Peyer's patch (tissue), 4 donors: ENCODE data around the gene DNASE1L3. TPM values are rescaled to one million over a fixed set of nuclear protein-coding genes. Genes with fewer than 3 reads are reported as not detected.

Source experiments
- DNase-seq, 3 donors: peaks; one replicate each; pipeline ENCODE4 v3.0.0-alpha.2; 2017 to 2019
- H3K27ac ChIP-seq, 4 donors: fragments of 200-600 bp; sonication (generic); one replicate each; pipeline ENCODE4 v1.5.1; 2016 to 2019
- H3K27me3 ChIP-seq, 2 donors: fragments of 200-600 bp; sonication (generic); one replicate each; pipeline ENCODE4 v1.5.1; 2019
- H3K36me3 ChIP-seq, 3 donors: fragments of 200-600 bp; sonication (generic); one replicate each; pipeline ENCODE4 v1.5.1; 2016 to 2019
- H3K4me1 ChIP-seq, 4 donors: fragments of 200-600 bp; sonication (generic); one replicate each; pipeline ENCODE4 v1.5.1; 2016 to 2019
- H3K4me3 ChIP-seq, 4 donors: fragments of 200-600 bp; sonication (generic); 1 replicate in 3 of 4; 2 replicates in 1 of 4; pipeline ENCODE4 v1.5.1; 2016 to 2019; ENCODE audit warnings: mild to moderate bottlenecking in 1 of 4
- H3K9me3 ChIP-seq, 4 donors: fragments of 200-600 bp; sonication (generic); one replicate each; pipeline ENCODE4 v1.5.1; 2016 to 2019; ENCODE audit warnings: mild to moderate bottlenecking in 1 of 4
- POLR2A ChIP-seq, 2 donors: fragments of 450-650 bp; IDR thresholded peaks; one replicate each; pipeline ENCODE4 v1.5.1; 2017; ENCODE audit warnings: antibody characterized with exemption in 2 of 2, mild to moderate bottlenecking in 2 of 2, moderate library complexity in 2 of 2
- total RNA-seq, 4 donors: library from RNA; depleted of rRNA; stranded (reverse); fragments of >200 nt; gene quantifications; one replicate each; pipeline ENCODE4 v1.1.0, GENCODE V29; 2016
- TF ChIP-seq, protein P1 (sequence below), 6 experiments: fragments of 450-650 bp in 4 of 6; fragments of 200-600 bp in 2 of 6; sonication (generic) in 1 of 6; IDR thresholded peaks; one replicate each; pipeline ENCODE4 v1.5.1; 2017 to 2019; ENCODE audit warnings: antibody characterized with exemption in 6 of 6, mild to moderate bottlenecking in 3 of 6, moderate library complexity in 1 of 6

Gene DNASE1L3
- total RNA-seq, 4 donors from 2014 or later = 1.9 to 47.0 (median 3.9) TPM

DNA sequence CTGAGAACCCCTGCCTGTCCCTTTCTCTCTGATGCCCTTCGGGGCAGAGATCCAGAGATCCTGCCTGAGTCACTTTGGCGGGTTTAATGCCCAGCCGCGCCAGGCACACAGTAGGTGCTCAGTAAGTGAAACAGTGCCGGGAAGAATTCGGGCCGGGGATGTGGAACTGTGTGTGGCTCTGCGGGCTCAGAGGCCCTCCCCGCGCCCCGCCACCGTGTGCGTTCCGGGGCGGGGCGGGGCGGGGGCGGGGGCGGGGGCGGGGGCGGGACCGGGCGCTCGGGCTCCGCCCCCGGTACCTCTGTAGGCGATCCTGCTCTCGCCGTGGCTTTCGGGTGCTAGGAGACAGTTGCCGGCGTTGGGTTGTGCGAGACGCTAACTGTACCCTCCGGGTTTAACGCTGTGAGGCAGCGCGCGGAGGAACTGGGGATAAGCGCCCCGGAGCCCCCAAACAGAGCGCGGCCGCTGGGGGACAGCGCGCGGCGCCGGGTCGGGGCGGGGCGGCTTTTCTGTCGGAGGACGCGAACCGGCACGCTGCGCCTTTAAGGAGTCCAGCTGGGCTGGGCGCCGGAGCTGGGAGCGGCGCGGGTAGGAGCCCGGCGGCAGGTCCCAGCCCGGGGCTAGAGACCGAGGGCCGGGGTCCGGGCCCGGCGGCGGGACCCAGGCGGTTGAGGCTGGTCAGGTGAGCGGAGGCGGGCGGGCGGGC, 26.6 kb upstream of the DNASE1L3 start, which contains the start of gene ABHD6:
TSS of gene ABHD6 (plus strand) at position 555 of the 703 bp plus-strand sequence. CDS start 18,795 bp downstream, outside the sequence.
- DNase-seq = peak; percentile 78 to 89 (median 86)
- Histone ChIP-seq H3K27ac (peak within 1 kb of the TSS; percentile 79 to 96 (median 84)), H3K4me1 (peaks cover 0 to 31% (median 4%) of the 10 kb centered on the region in 4 donors), H3K27me3 (no peaks in the 10 kb centered on the region), H3K4me3 (peak within 1 kb of the TSS; percentile 86 to 98 (median 90)), H3K36me3 (no peaks in the 10 kb centered on the region), H3K9me3 (no peaks in the 10 kb centered on the region)
- TF ChIP-seq, protein P1, sequence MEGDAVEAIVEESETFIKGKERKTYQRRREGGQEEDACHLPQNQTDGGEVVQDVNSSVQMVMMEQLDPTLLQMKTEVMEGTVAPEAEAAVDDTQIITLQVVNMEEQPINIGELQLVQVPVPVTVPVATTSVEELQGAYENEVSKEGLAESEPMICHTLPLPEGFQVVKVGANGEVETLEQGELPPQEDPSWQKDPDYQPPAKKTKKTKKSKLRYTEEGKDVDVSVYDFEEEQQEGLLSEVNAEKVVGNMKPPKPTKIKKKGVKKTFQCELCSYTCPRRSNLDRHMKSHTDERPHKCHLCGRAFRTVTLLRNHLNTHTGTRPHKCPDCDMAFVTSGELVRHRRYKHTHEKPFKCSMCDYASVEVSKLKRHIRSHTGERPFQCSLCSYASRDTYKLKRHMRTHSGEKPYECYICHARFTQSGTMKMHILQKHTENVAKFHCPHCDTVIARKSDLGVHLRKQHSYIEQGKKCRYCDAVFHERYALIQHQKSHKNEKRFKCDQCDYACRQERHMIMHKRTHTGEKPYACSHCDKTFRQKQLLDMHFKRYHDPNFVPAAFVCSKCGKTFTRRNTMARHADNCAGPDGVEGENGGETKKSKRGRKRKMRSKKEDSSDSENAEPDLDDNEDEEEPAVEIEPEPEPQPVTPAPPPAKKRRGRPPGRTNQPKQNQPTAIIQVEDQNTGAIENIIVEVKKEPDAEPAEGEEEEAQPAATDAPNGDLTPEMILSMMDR (IDR thresholded peaks at IDR 0.05) = peak in 4 of 6 experiments; percentile 19 to 50 (median 21)
- peak; percentile 19 to 38 for TF ChIP-seq POLR2A (IDR thresholded peaks at IDR 0.05)

DNA sequence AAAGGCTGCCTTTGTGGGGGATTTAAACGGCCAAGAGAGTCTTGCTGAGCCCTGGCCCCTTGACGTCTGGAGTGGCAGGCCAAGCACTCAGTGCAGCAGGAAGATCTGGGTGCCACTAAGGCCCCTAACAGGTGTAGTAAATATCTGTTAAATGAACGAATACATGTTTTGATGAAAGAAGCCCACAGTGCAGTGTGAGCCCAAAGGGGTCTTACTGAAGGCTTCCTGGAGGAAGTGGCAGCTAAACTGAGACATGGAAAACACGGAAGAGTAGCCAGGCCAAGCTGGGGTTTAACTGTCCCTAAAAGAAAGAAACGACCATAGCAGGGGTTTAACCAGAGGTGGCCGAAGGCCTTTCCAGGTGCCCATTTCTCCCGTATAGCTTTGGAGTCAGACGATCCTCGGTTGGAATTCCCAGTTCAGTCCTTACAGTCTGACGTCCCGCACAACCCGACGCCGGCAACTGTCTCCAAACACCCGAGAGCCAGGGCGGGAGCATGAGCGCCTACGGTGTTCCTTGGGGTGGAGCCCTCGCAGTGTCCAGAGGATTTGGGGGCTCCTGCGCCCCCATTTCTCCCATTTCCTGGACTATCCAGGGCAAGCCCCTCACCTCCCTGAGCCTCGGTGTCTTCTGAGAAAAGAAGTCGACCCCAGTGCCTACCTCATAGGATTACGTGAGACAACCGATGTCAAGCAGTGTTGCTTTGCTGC, 25.9 kb upstream of the DNASE1L3 start:
- Histone ChIP-seq H3K4me1 (peaks cover 0 to 25% (median 3%) of the 10 kb centered on the region in 4 donors), H3K9me3 (no peaks in the 10 kb centered on the region), H3K27me3 (no peaks in the 10 kb centered on the region), H3K36me3 (no peaks in the 10 kb centered on the region), H3K27ac (peak overlapping the region; percentile 79 to 96 (median 84)), H3K4me3 (peak overlapping the region; percentile 86 to 98 (median 90))
- DNase-seq = peak in 1 of 3 donors; percentile 57
- TF ChIP-seq, protein P1 (IDR thresholded peaks at IDR 0.05) = no peak
- no peak for TF ChIP-seq POLR2A (IDR thresholded peaks at IDR 0.05)

DNA sequence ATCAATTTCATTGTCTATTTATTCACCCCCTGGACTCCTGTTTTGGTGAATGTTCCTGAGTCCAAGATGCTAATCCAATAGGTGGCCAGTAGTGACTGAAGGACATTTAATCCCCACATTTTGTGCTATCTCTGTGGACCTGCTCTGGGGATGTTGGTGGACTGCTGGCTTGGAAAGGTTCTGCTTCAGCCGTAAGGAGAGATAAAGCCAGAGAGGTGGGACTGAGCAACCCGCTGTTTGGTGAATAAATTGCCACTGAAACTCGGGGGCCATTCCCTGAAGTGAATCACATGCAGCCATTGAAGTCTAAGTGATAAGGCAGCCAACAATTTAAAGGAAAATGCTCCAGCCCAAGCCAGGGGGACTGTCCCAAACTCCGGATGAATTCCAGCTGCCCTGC, 25.2 kb upstream of the DNASE1L3 start:
- Histone ChIP-seq H3K27ac (no peak overlapping the region), H3K9me3 (no peaks in the 10 kb centered on the region), H3K27me3 (no peaks in the 10 kb centered on the region), H3K4me3 (no peak overlapping the region), H3K36me3 (no peaks in the 10 kb centered on the region), H3K4me1 (peaks cover 0 to 18% (median 3%) of the 10 kb centered on the region in 4 donors)
- DNase-seq = no peak
- TF ChIP-seq, protein P1 (IDR thresholded peaks at IDR 0.05) = no peak
- TF ChIP-seq POLR2A (IDR thresholded peaks at IDR 0.05) = no peak

DNA sequence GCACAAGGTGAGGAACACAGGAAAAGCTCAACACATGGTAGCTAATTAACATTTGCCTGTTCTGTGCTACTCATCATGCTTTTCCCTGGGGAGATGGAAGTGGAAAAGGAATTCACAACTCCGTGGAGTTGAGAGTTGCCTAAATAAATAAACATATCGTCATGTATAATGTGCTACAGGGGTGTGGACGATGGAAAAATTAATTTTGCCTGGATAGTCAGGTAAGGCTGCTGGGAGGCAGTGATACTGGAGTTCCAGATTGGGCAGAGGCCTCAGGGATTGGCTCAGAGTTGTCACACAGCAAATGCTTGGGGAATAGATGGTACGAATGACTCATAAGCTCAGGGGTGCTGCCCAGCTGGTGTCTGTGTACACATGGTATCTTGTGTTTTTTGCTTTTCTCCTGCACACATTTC, 23.8 kb upstream of the DNASE1L3 start:
- H3K36me3 ChIP-seq = no peaks in the 10 kb centered on the region
- H3K27me3 ChIP-seq = no peaks in the 10 kb centered on the region
- peaks cover 0 to 15% (median 3%) of the 10 kb centered on the region in 4 donors for H3K4me1 ChIP-seq
- TF ChIP-seq, protein P1 (IDR thresholded peaks at IDR 0.05) = no peak
- TF ChIP-seq POLR2A (IDR thresholded peaks at IDR 0.05) = no peak
- no peak for DNase-seq
- H3K9me3 ChIP-seq = no peaks in the 10 kb centered on the region
- H3K4me3 ChIP-seq = no peak overlapping the region
- no peak overlapping the region for H3K27ac ChIP-seq

DNA sequence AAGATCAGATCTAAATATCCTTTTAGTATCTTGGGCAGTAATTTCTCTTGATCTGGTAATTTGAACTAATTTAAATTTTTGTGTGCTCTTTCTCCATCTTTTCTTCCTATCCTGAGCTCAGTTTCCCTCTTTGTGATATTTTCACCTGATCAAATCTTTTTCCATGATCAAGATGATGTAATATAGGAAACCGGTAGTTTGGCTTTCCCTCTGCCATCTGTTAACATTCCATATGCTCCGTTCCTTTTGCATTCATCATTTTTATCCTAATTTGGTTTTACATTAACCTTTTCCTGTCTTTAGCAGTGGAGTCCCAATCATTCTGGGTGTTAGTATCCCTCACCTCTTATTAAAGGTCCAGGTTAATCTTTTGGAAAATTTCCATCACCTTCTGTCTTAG, 20.9 kb upstream of the DNASE1L3 start:
- H3K27ac ChIP-seq = no peak overlapping the region
- no peaks in the 10 kb centered on the region for H3K27me3 ChIP-seq

More for the DNA sequence above, 20.9 kb upstream of the DNASE1L3 start:
- Histone ChIP-seq H3K4me3 (no peak overlapping the region), H3K36me3 (no peaks in the 10 kb centered on the region), H3K9me3 (no peaks in the 10 kb centered on the region), H3K4me1 (peaks cover 0 to 4% (median under 1%) of the 10 kb centered on the region in 4 donors)
- no peak for TF ChIP-seq POLR2A (IDR thresholded peaks at IDR 0.05)
- TF ChIP-seq, protein P1 (IDR thresholded peaks at IDR 0.05) = no peak
- DNase-seq = no peak
